ENCODE measurements around the gene FCRL5.
"Not testable (repeated sequence)": the region's sequence is repeated elsewhere in the genome, so short reads cannot be mapped to it uniquely, and the experiment has no call there.

Gene FCRL5

DNA sequence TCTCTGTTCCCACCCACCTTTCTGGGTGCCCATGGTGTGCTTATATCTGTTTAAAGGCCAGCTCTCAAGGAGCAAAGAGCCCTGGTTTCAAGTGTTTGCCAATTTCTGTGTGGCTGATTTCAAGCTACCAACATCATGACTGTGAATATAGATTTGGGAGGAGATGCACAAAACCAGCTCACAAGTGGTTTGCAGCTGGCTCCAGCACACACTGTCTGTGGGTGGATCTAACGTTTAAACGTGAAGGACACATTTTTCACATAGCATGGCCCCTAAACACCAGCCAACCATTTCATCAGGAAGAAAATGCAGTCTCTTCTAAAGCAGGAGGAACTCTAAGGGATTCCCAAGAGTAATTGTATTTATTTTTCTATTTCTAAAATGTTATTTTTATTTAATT, 65.2 kb downstream of the FCRL5 start:
- DNase-seq, result no peak

- DNase-seq, result not testable (repeated sequence)
Measured at GRCh38 chr1:157486400-157486799, 65.9 kb downstream of the FCRL5 start.

- no peak for DNase-seq
Measured at GRCh38 chr1:157485793-157486192, 66.5 kb downstream of the FCRL5 start.

DNA sequence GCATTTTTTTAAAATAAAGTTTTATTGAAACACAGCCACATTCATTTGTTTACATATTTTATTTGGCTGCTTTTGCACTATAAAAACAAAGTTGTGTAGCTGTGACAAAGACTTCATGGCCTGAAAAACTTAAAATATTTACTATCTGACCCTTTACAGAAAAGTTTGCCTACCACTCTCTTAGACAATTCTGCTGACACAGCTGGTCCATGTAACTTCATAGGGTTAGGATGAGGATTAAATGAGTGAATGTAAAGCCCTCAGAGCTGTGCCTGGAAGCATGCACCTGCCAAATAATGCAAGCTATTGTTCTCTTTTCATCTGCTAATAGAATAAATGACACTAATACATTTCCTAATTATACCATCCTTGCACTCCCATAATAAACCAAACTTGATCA, 67.7 kb downstream of the FCRL5 start:
- no peak for DNase-seq

DNA sequence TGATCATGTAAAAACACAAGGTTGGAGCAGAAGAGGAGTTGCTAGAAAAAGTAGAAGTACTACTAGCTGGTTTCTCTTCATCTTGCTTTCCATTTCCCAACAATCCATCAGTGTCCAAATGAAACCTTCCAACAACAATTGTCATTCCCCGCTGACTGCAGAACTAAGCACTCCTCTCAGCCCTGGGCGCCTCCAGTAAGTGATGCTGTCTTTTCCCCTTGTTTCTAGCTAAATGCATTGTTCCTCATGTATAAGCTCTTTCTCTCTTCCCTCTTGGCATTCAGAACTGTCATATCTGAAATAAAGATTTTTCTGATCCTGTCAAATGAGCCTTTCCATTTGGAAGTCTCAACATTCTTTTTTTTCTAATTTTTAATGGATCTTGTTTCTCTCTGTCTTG, 68.7 kb downstream of the FCRL5 start:
- no peak for DNase-seq

GRCh38 chr1:157482717-157483116, 69.6 kb downstream of the FCRL5 start:
- no peak for DNase-seq

DNA sequence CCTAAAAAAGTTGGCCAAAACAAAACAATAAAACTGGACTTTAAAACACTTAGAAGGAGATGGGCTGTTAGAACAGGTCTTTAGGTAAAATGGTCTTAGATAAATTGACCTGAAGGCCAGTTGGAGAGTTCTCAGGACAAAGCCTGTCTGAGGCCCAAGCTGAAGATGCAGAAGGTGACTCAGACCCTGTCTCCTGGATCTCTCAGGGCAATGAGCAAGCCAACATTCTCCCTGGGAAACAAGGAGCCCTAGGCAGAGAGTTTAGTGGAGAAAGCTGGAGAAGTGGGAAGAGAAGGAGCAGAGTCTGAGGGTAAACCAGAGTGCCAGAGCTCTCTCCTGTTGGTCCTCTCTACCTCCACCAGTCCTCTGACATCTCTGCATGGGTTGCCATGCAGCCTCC, 70.1 kb downstream of the FCRL5 start:
- no peak for DNase-seq

DNA sequence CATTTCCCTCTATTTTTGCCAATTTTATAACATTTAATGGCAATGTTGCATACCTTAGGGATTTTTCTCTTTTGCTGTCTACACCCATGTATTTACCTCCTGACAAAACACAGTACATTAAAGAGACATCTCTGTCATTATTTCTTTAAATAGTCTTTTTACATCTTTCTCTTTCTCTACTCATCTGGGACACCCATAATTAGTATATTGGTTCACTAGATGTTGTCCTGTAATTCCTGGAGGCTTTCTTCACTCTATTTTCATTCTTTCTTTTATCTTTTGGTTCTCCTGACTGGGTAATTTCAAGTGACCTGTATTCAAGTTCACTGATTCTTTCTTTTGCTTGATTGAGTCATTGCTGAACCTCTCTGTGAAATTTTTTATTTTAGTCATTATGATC, 74.3 kb downstream of the FCRL5 start:
- DNase-seq, result no peak

DNA sequence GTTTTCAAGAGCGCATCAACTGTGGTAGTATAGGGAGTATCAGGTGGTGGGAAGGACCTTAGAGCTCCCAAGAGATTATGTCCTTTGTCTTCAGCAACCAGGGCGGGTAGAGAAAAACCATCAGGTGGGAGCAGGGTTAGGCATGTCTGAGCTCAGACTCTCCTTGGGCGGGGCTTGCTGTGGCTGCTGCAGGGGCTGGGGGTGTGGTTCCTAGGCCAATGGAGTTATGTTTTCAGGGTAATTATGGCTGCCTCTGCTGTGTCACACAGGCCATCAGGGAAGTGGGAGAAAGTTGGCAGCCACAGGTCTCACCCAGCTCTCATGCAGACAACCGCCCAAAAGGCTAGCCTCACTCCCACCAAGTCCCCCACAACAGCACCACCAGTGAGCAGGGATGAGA, 74.9 kb downstream of the FCRL5 start:
- DNase-seq, result no peak

- DNase-seq, result no peak
Measured at GRCh38 chr1:157472959-157473358, 79.4 kb downstream of the FCRL5 start.

DNA sequence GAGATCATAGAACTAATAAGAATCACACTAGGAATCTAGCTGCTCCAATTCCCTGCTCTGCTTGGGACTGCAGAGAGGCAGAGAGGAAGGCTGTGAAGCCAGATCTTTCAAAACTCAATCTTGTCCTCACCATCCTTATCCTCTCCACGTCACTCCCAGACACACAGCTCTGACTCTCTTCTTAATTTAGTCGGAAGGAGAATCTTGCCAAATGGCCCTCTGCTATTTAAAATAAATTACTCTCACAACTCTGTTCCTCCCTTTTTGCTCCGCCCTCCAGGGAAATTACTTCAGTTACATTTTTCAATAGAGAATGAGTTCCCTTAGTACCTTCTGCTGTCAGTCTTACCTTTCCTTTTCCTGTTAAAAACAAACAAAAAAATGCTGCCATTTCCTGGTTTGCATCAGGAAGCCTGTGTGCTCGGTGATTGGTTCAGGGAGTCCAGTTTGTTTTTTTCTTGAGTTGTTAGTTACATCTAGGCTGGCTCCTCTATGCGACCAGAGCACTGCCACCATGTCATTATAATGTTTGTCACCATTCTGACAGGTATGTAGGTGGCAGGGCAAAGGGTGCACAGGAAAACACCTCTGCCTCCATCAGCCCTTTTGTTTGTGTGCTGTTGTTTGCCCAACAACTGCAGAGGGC, 80.1 kb downstream of the FCRL5 start:
- DNase-seq, result no peak

GRCh38 chr1:157471531-157471930, 80.8 kb downstream of the FCRL5 start:
- no peak for DNase-seq

DNA sequence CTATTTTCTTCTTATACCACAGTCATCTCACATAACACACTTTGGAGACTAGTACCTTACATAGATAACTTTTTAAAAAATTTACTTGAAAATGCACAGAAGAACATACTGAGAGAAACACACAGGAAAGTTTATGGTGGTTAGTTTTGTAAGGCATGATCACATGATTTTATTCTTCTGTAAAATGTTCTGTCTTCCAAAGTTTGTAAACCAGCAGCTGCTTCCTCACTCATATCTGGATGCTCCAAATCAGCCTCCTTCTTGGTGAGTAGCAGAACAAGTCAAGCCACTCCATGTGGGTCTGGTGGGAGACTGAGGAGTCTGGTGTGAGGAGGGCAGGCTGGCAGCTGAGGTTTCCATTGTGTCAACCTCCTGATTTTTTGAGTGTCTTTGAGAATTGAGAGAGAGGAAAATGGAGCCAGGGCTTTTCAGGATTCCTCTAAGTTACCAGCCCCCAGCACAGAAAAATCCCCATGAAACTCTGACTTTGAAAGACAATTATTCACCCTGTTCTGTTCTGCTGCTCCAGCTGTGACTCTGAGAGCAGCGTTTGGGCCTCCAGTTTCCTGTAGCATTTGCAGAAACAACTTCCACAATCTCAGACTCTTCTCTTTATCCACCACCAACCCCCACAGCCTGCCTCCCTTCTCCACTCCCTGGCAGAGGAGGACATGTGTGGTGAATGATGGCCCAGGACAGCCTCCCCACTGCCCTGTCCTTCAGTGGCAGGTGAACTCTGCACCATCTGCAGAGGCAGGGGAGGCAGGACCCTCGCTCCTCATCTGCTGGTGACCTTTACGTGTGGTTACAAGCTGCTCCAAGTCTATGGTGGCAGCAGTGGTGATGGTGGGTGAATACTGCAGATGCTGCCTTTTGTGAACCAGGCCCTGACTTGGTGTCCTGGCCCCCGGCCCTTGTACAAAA, 82.3 kb downstream of the FCRL5 start:
- DNase-seq, result no peak

- no peak for DNase-seq
Measured at GRCh38 chr1:157469300-157469699, 83.0 kb downstream of the FCRL5 start.

DNA sequence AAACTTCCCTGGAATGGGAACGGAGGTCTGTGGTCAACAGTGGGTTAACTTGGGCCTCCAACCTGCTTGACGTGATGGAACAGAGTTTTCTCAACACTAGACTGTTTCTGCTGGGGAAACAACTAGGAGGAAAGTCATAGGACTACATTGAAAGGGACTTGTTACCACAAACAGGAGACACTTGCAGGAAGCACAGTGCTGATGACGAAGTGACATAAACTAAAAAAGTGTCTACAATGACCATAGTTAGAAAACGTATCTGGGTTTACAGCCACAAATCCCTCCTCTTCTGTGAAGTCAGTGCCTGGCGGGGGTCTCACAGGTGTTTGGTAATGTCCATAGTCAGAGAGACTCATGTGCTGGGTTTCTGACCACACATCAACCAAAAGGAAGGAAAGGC, 86.3 kb downstream of the FCRL5 start:
- DNase-seq, result no peak
